Measurements from ENCODE around the gene DLG1. TPM values are rescaled to one million over a fixed set of nuclear protein-coding genes. Genes with fewer than 3 reads are reported as not detected.

The DLG1 gene
- total and polyA plus RNA-seq, 2 experiments from 2014 or later, result 54.8 to 128 TPM

DNA sequence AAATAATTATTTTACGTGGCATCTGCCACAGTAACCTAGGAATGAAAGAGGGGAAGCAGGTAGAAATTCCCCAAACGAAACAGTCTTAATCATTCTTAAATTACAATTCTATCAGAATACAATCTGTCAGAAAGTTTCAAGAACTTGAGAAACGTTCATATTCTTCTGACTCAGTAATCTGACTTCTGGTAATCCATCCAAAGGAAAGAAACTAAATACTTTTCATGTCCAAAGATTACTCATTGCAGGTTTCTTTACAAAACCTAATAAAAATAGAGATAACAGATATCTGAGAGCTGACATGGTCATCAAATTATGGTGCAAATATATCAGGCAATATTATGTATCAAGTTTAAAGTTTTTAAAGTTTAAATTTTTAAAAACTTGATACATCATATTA, 109.4 kb downstream of the DLG1 start:
- Histone ChIP-seq H3K4me2 (no peak overlapping the region), H3K36me3 (replicated peaks; ENCODE audit: insufficient read depth, low read depth) (no peaks in the 10 kb centered on the region), H3K27ac (no peak overlapping the region), H3K9me2 (replicated peaks; ENCODE audit: insufficient read depth) (no peaks in the 10 kb centered on the region), H3K79me2 (peaks cover 85% of the 10 kb centered on the region), H3K4me1 (ENCODE audit: insufficient read depth) (peaks cover 8% of the 10 kb centered on the region), H3K4me3 (no peak overlapping the region), H3K9me3 (ENCODE audit: low read depth) (no peaks in the 10 kb centered on the region), H2AFZ (no peak overlapping the region), H3K27me3 (no peaks in the 10 kb centered on the region), H4K20me1 (ENCODE audit: insufficient read depth, poor library complexity, severe bottlenecking) (peaks cover 35% of the 10 kb centered on the region)
- WGBS (ENCODE audit: low lambda C conversion rate, missing lambda C conversion rate), result 73% methylated on average over 3 of the region's 3 CpGs
- TF ChIP-seq, protein P1, sequence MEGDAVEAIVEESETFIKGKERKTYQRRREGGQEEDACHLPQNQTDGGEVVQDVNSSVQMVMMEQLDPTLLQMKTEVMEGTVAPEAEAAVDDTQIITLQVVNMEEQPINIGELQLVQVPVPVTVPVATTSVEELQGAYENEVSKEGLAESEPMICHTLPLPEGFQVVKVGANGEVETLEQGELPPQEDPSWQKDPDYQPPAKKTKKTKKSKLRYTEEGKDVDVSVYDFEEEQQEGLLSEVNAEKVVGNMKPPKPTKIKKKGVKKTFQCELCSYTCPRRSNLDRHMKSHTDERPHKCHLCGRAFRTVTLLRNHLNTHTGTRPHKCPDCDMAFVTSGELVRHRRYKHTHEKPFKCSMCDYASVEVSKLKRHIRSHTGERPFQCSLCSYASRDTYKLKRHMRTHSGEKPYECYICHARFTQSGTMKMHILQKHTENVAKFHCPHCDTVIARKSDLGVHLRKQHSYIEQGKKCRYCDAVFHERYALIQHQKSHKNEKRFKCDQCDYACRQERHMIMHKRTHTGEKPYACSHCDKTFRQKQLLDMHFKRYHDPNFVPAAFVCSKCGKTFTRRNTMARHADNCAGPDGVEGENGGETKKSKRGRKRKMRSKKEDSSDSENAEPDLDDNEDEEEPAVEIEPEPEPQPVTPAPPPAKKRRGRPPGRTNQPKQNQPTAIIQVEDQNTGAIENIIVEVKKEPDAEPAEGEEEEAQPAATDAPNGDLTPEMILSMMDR (IDR thresholded peaks at IDR 0.05; ENCODE audit: poor library complexity), result no peak
- TF ChIP-seq EZH2phosphoT487 (IDR thresholded peaks at IDR 0.05; ENCODE audit: low read depth, severe bottlenecking, unreplicated experiment), result no peak
- TF ChIP-seq EZH2 (IDR thresholded peaks at IDR 0.05; ENCODE audit: borderline replicate concordance), result no peak
- DNase-seq (ENCODE audit: low spot score), result no peak

DNA sequence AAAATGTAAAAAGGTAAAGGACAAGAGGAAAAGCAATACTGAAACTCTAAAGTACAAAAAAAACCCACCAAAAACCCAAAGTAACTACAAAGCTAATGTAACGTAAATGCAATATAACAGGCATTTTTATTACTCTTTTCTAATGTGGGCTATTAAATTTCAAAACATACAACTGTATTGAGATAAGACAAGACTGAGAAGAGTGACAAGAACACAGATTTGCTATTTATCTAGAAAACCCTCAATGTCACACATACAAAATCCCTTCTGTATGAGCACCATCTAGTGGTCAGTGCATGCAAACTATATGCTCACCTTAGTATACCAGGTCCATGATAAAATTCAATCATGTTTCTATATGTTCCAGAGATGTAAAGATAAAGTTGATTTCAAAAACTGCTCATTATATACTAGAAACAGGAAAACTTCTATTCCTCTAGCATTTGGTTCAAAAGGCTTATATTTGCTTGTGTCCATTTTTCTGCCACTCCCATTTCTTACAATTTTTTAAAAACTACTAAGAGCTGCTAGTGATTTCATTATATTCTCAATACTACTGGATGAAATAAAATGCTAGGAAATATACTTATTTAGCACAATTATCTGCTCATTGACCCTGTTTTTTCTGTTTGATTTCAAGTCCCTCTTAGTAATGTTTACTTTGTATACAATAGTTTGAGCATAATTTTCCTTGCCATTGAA, 111.4 kb downstream of the DLG1 start:
- 47% methylated on average over 1 of the region's 1 CpG for WGBS (ENCODE audit: low lambda C conversion rate, missing lambda C conversion rate)
- Histone ChIP-seq H3K36me3 (replicated peaks; ENCODE audit: insufficient read depth, low read depth) (no peaks in the 10 kb centered on the region), H3K4me3 (no peak overlapping the region), H3K27ac (no peak overlapping the region), H3K4me2 (no peak overlapping the region), H3K79me2 (peaks cover 84% of the 10 kb centered on the region), H2AFZ (no peak overlapping the region), H3K27me3 (no peaks in the 10 kb centered on the region), H4K20me1 (ENCODE audit: insufficient read depth, poor library complexity, severe bottlenecking) (peaks cover 33% of the 10 kb centered on the region), H3K4me1 (ENCODE audit: insufficient read depth) (peaks cover 8% of the 10 kb centered on the region), H3K9me3 (ENCODE audit: low read depth) (no peaks in the 10 kb centered on the region), H3K9me2 (replicated peaks; ENCODE audit: insufficient read depth) (no peaks in the 10 kb centered on the region)
- DNase-seq (ENCODE audit: low spot score), result peak; percentile 70
- TF ChIP-seq, protein P1 (IDR thresholded peaks at IDR 0.05; ENCODE audit: poor library complexity), result peak; percentile 87
- TF ChIP-seq EZH2 (IDR thresholded peaks at IDR 0.05; ENCODE audit: borderline replicate concordance), result no peak
- TF ChIP-seq EZH2phosphoT487 (IDR thresholded peaks at IDR 0.05; ENCODE audit: low read depth, severe bottlenecking, unreplicated experiment), result no peak

DNA sequence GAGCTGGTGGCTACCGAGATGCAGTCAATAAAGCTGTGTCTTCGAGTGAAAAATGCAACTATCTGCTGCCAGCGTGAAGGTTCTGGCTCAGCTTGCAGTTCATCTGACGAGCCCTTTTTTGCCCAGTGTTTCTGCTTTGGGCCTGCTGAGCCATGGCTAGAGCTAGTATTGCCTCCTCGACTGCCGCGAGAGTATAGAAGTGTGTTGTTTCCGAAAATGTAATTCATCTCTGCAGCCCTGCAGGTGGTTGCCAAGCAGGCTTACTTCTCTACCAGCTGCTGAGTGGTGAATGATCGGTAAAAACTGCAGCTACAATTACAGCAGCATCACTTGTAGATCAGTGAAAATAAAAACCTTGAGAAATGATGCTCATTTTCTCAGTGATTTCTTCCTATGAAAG, 114.8 kb downstream of the DLG1 start:
- no peaks in the 10 kb centered on the region for H3K27me3 ChIP-seq
- TF ChIP-seq, protein P1 (IDR thresholded peaks at IDR 0.05; ENCODE audit: poor library complexity), result no peak
- TF ChIP-seq EZH2 (IDR thresholded peaks at IDR 0.05; ENCODE audit: borderline replicate concordance) (no peak), EZH2phosphoT487 (IDR thresholded peaks at IDR 0.05; ENCODE audit: low read depth, severe bottlenecking, unreplicated experiment) (no peak)
- H4K20me1 ChIP-seq (ENCODE audit: insufficient read depth, poor library complexity, severe bottlenecking), result peaks cover 36% of the 10 kb centered on the region
- no peaks in the 10 kb centered on the region for H3K36me3 ChIP-seq (replicated peaks; ENCODE audit: insufficient read depth, low read depth)
- H3K27ac ChIP-seq, result no peak overlapping the region
- H3K4me1 ChIP-seq (ENCODE audit: insufficient read depth), result no peaks in the 10 kb centered on the region
- DNase-seq (ENCODE audit: low spot score), result no peak
- H3K9me2 ChIP-seq (replicated peaks; ENCODE audit: insufficient read depth), result no peaks in the 10 kb centered on the region
- no peak overlapping the region for H3K4me3 ChIP-seq
- peaks cover 92% of the 10 kb centered on the region for H3K79me2 ChIP-seq
- no peaks in the 10 kb centered on the region for H3K9me3 ChIP-seq (ENCODE audit: low read depth)
- H2AFZ ChIP-seq, result no peak overlapping the region
- 94% methylated on average over 9 of the region's 9 CpGs for WGBS (ENCODE audit: low lambda C conversion rate, missing lambda C conversion rate)
- no peak overlapping the region for H3K4me2 ChIP-seq
